Coronary artery (tissue), 2 donors: ENCODE results near the gene CTDSPL2.
"Not testable (repeated sequence)": the region's sequence is repeated elsewhere in the genome, so short reads cannot be mapped to it uniquely, and the experiment has no call there.

Experiments used
- DNase-seq: peaks from one replicate; pipeline ENCODE4 v3.0.0-alpha.2; 2017; ENCODE audit warnings: low spot score
- H3K27ac ChIP-seq, 2 donors: fragments of 200-600 bp; sonication (generic); one replicate each; pipeline ENCODE4 v1.5.1; 2016 to 2019
- H3K4me3 ChIP-seq: fragments of 200-600 bp; sonication (generic); 2 replicates; pipeline ENCODE4 v1.5.1; 2016; ENCODE audit warnings: mild to moderate bottlenecking, moderate library complexity
- TF ChIP-seq, protein P1 (sequence below): fragments of 200-600 bp; sonication (generic); IDR thresholded peaks from one replicate; pipeline ENCODE4 v1.5.1; 2019; ENCODE audit warnings: antibody characterized with exemption

The CTDSPL2 gene

DNA sequence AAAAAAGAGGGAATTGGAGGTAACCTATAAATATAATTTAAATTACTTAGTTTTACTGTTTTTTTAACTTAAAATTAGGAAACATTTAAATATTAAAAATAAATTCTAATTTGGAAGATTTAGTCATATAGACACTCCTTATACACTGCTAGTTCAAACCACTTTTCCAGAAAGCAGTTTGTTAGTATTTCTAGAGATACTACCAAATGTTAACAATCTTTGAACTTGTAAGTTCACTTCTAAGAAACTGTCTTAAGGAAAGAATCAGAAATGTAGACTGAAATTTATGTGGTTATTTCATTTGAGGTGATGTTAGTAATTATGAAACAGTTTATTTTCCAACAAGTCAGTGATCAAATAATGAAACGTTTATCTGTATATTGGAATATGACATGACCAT is 22.7 kb downstream of the CTDSPL2 start:
- Histone ChIP-seq H3K27ac (no peak overlapping the region), H3K4me3 (no peak overlapping the region)
- TF ChIP-seq, protein P1, sequence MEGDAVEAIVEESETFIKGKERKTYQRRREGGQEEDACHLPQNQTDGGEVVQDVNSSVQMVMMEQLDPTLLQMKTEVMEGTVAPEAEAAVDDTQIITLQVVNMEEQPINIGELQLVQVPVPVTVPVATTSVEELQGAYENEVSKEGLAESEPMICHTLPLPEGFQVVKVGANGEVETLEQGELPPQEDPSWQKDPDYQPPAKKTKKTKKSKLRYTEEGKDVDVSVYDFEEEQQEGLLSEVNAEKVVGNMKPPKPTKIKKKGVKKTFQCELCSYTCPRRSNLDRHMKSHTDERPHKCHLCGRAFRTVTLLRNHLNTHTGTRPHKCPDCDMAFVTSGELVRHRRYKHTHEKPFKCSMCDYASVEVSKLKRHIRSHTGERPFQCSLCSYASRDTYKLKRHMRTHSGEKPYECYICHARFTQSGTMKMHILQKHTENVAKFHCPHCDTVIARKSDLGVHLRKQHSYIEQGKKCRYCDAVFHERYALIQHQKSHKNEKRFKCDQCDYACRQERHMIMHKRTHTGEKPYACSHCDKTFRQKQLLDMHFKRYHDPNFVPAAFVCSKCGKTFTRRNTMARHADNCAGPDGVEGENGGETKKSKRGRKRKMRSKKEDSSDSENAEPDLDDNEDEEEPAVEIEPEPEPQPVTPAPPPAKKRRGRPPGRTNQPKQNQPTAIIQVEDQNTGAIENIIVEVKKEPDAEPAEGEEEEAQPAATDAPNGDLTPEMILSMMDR, result no peak
- no peak for DNase-seq

DNA sequence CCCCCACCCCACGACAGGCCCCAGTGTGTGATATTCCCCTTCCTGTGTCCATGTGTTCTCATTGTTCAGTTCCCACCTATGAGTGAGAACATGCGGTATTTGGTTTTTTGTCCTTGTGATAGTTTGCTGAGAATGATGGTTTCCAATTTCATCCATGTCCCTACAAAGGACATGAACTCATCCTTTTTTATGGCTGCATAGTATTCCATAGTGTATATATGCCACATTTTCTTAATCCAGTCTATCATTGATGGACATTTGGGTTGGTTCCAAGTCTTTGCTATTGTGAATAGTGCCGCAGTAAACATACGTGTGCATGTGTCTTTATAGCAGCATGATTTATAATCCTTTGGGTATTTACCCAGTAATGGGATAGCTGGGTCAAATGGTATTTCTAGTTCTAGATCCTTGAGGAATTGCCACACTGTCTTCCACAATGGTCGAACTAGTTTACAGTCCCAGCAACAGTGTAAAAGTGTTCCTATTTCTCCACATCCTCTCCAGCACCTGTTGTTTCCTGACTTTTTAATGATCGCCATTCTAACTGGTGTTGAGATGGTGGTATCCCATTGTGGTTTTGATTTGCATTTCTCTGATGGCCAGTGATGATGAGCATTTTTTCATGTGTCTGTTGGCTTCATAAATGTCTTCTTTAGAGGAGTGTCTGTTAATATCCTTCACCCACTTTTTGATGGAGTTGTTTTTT is 26.3 kb downstream of the CTDSPL2 start:
- not testable (repeated sequence) for H3K4me3 ChIP-seq, DNase-seq, H3K27ac ChIP-seq

DNA sequence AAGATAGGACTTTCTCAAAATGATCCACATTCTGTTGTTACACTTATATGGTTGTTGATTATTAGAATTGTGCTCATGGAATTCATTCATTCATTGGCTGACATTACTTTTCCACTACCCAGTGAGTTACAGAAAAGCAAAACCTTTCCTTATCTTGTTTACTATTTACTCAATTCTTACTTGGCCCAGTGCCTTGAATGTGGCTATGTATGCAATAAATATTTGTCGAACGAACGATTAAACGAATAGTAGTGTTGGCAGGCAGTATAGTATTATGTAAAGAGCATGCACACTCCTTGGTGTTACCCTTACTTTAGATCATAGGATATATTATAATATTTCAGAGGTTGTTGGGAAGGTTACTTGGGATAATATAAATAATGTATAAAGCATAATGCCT is 31.0 kb downstream of the CTDSPL2 start:
- DNase-seq, result no peak
- H3K27ac ChIP-seq, result no peak overlapping the region
- TF ChIP-seq, protein P1, result no peak

DNA sequence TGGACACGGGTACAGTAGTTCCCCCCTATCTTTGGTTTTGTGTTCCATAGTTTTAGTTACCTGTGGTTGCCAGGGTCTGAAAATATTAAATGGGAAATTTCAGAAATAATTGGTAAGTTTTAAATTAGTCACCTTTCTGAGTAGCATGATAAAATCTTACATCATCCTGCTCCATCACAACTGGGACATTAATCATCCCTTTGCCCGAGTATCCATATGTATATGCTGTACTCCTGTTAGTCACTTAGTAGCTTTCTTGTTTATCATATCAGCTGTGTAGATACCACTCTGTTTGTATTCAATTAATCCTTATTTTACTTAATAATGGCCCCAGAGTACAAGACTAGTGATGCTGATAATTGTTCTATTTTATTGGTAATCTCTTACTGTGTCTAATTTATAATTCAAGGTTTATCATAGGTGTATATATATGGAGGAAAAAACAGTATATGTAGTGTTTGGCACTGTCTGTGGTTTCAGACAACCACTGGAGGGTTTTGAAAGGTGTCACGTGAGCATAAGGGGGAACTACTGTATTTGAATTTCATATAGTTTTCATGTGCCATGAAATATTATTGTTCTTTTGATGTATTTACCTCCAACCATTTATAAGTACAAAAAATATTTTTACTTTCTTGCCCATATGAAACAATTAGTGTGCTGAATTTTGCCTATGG is 41.4 kb downstream of the CTDSPL2 start:
- H3K27ac ChIP-seq, result no peak overlapping the region
- DNase-seq, result no peak

More for the DNA sequence above, 31.0 kb downstream of the CTDSPL2 start:
- no peak overlapping the region for H3K4me3 ChIP-seq

DNA sequence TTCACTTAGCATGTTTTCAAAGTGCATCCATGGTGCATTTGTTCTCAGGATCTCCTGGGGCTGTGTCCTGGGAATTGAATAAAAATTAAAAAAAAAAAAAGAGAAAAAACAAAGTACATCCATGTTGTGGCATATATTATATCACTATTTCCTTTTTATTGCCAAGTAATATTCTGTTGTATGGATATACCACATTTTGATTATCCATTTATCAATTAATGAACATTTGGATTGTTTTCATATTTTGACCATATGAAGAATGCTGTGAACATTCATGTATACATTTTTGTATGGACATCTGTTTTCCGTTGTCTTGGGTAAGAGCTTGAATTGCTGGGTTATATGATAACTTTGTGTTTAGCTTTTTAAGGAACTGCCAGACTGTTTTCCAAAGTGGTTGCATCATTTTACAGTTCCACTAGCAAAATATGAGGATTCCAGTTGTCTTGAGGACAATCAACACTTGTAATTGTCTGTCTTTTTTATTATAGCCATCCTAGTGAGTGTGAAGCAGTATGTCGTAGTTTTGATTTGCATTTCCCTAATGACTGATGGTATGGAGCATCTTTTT is 44.5 kb downstream of the CTDSPL2 start:
- DNase-seq, result no peak
- TF ChIP-seq, protein P1, result no peak
- Histone ChIP-seq H3K4me3 (no peak overlapping the region), H3K27ac (no peak overlapping the region)

More for the DNA sequence above, 41.4 kb downstream of the CTDSPL2 start:
- TF ChIP-seq, protein P1, result no peak
- H3K4me3 ChIP-seq, result no peak overlapping the region

DNA sequence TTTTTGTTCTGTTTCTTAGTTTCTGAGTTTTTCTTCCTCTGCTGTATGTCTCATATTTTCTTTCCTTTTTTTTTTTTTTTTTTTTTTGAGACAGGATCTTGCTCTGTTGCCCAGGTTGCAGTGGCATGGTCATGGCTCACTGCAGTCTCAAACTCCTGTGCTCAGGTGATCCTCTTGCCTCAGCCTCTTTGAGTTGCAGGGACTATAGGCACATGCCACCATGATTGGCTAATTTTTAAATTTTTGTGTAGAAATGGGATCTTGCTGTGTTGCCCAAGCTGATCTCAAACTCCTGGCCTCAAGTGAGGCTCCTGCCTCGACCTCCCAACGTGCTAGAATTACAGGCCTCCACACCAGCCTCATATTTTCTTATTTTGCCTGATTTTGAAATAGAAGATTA is 51.9 kb downstream of the CTDSPL2 start:
- TF ChIP-seq, protein P1, result no peak
- Histone ChIP-seq H3K4me3 (no peak overlapping the region), H3K27ac (no peak overlapping the region)
- DNase-seq, result no peak

DNA sequence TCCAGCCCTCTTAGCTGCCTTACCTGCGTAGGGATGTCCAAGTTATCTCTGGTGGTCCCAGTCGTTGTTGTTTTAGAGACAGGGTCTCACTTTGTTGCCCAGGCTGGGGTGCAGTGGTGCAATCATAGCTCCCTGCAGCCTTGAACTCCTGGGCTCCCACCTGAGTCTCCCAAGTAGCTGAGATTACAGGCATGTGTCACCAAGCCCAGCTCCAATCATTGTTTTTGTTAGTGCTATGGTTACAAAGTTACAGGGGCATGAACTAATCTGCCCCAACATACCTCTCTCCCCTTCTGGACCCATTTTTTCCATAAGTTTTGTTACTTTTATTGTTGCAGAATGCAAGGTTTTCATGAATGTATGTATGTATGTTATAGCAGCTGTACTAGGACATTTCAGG is 54.7 kb downstream of the CTDSPL2 start:
- H3K4me3 ChIP-seq, result no peak overlapping the region
- no peak for DNase-seq
- TF ChIP-seq, protein P1, result no peak
- H3K27ac ChIP-seq, result no peak overlapping the region
